ENCODE data around the gene SCN5A.

DNA sequence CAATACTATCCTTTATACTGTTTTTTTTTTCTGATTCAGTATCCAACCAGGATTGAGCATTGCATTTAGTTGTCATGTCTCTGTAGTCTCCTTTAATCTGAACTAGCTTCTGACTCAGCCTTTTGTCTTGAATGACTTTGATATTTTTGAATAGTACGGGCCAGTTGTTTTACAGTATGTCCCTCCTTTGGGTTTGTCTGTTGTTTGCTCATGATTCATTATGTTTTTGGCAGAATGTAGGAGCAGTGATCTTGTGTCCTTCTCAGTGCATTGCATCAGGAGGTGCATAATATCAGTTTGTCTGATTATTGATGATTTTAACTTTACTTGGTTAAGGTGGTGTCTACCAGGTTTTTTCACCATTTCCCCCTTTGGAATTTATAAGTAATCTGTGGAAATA, 132.8 kb downstream of the SCN5A start:
- TF ChIP-seq, protein P1, sequence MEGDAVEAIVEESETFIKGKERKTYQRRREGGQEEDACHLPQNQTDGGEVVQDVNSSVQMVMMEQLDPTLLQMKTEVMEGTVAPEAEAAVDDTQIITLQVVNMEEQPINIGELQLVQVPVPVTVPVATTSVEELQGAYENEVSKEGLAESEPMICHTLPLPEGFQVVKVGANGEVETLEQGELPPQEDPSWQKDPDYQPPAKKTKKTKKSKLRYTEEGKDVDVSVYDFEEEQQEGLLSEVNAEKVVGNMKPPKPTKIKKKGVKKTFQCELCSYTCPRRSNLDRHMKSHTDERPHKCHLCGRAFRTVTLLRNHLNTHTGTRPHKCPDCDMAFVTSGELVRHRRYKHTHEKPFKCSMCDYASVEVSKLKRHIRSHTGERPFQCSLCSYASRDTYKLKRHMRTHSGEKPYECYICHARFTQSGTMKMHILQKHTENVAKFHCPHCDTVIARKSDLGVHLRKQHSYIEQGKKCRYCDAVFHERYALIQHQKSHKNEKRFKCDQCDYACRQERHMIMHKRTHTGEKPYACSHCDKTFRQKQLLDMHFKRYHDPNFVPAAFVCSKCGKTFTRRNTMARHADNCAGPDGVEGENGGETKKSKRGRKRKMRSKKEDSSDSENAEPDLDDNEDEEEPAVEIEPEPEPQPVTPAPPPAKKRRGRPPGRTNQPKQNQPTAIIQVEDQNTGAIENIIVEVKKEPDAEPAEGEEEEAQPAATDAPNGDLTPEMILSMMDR (IDR thresholded peaks at IDR 0.05), result no peak
- no peak for TF ChIP-seq POLR2A (IDR thresholded peaks at IDR 0.05)
